Caco-2 (cell line): ENCODE results near the gene GNAI1. TPM values are rescaled to one million over a fixed set of nuclear protein-coding genes. Genes with fewer than 3 reads are reported as not detected.

Experiments used
- BruUV-seq: library from RNA; stranded (reverse); fragments of 400-500 nt; replicated peaks from 2 replicates; lab custom pipeline; 2021; lab: Mats Ljungman, UMichigan
- CTCF ChIA-PET: fragments of 300-600 bp; sonication (Branson Sonifier 250); formaldehyde crosslinking; loops from one replicate; lab custom pipeline; 2022; ENCODE audit warnings: antibody characterized with exemption; lab: Charles Lee
- POLR2A ChIA-PET: fragments of 300-600 bp; sonication (Branson Sonifier 250); formaldehyde crosslinking; loops from one replicate; lab custom pipeline; 2022; ENCODE audit warnings: antibody characterized with exemption; lab: Charles Lee
- DNase-seq, 2 experiments: peaks; one replicate each; pipeline versions ENCODE4 v3.0.0 to v3.0.0-alpha.2; 2020 to 2022
- H3K27me3 ChIP-seq: replicated peaks from 2 replicates; pipeline ENCODE4 v1.6.0; 2011; ENCODE audit warnings: low read length; ENCODE audit not compliant: control insufficient read depth, insufficient read depth
- H3K36me3 ChIP-seq: 2 replicates; pipeline ENCODE4 v1.5.1; 2011; ENCODE audit warnings: low read length; ENCODE audit not compliant: control insufficient read depth, insufficient read depth
- H3K4me1 ChIP-seq: fragments of 250-450 bp; sonication (Bioruptor Pico); 2 replicates; pipeline ENCODE4 v1.5.1; 2020; ENCODE audit warnings: mild to moderate bottlenecking
- H3K4me3 ChIP-seq: 2 replicates; pipeline ENCODE4 v1.5.1; 2011; ENCODE audit warnings: low read depth, mild to moderate bottlenecking, control low read depth, low read length
- H3K9me3 ChIP-seq: fragments of 250-450 bp; sonication (Bioruptor Pico); 2 replicates; pipeline ENCODE4 v1.5.1; 2020; ENCODE audit warnings: mild to moderate bottlenecking, moderate library complexity
- H3K27ac Mint-ChIP-seq: one replicate; pipeline ENCODE4 v1.8.0; 2022; ENCODE audit warnings: mixed read lengths; ENCODE audit not compliant: unreplicated experiment
- H3K27me3 Mint-ChIP-seq: one replicate; pipeline ENCODE4 v1.8.0; 2022; ENCODE audit warnings: mixed read lengths; ENCODE audit not compliant: insufficient read depth, unreplicated experiment
- H3K36me3 Mint-ChIP-seq: one replicate; pipeline ENCODE4 v1.8.0; 2022; ENCODE audit warnings: mild to moderate bottlenecking, mixed read lengths; ENCODE audit not compliant: insufficient read depth, unreplicated experiment
- H3K4me1 Mint-ChIP-seq: one replicate; pipeline ENCODE4 v1.8.0; 2022; ENCODE audit warnings: low read depth, mixed read lengths; ENCODE audit not compliant: unreplicated experiment
- H3K4me3 Mint-ChIP-seq: one replicate; pipeline ENCODE4 v1.8.0; 2022; ENCODE audit warnings: mild to moderate bottlenecking, moderate library complexity, mixed read lengths; ENCODE audit not compliant: unreplicated experiment
- H3K9me3 Mint-ChIP-seq: one replicate; pipeline ENCODE4 v1.8.0; 2022; ENCODE audit warnings: mixed read lengths; ENCODE audit not compliant: unreplicated experiment
- CTCF ChIP-seq, 2 experiments: fragments of 200-600 bp in 1 of 2; IDR thresholded peaks; 1 replicate in 1 of 2; 2 replicates in 1 of 2; pipeline versions ENCODE4 v1.5.1 to v1.8.0; 2011 to 2022; ENCODE audit warnings: antibody characterized with exemption in 1 of 2, control low read depth in 1 of 2, inconsistent platforms in 1 of 2, low read depth in 1 of 2, low read length in 1 of 2, mild to moderate bottlenecking in 1 of 2, moderate library complexity in 1 of 2; ENCODE audit not compliant: insufficient read depth in 1 of 2, severe bottlenecking in 1 of 2, unreplicated experiment in 1 of 2
- intact Hi-C: fragments of 100-400 bp; cut with micrococcal nuclease; formaldehyde crosslinking; loops from one replicate; pipeline ENCODE4 v1.10.0; 2022; ENCODE audit not compliant: unreplicated experiment
- total RNA-seq: library from RNA; stranded (reverse); gene quantifications from 2 replicates; pipeline ENCODE4 v1.2.3, GENCODE V29; 2022

The GNAI1 gene
- total RNA-seq, 1 experiment from 2014 or later = 2.1 TPM

- Histone ChIP-seq H3K4me1 (no peaks in the 10 kb centered on the region), H3K4me3 (no peak overlapping the region), H3K9me3 (no peaks in the 10 kb centered on the region), H3K27me3 (no peaks in the 10 kb centered on the region), H3K36me3 (no peaks in the 10 kb centered on the region)
- Mint-ChIP-seq H3K27ac (no peak overlapping the region), H3K4me1 (no peaks in the 10 kb centered on the region), H3K9me3 (no peaks in the 10 kb centered on the region), H3K4me3 (no peak overlapping the region), H3K27me3 (no peaks in the 10 kb centered on the region), H3K36me3 (no peaks in the 10 kb centered on the region)
- DNase-seq = no peak
- intact Hi-C loops = no loop called here
- BruUV-seq = no TSS peak
- POLR2A ChIA-PET = no interaction called here
- CTCF ChIA-PET = no interaction called here
- no peak for TF ChIP-seq CTCF (IDR thresholded peaks at IDR 0.05; ENCODE audit: insufficient read depth in 1 of 2, low read depth in 1 of 2, low read length in 1 of 2, severe bottlenecking in 1 of 2, unreplicated experiment in 1 of 2)
These were observed 84.1 kb downstream of the GNAI1 start for GRCh38 chr7:80218723-80219122.

GRCh38 chr7:80220022-80220634 lies 85.5 kb downstream of the GNAI1 start:
- H3K4me3 Mint-ChIP-seq = no peak overlapping the region
- Histone ChIP-seq H3K4me3 (no peak overlapping the region), H3K36me3 (no peaks in the 10 kb centered on the region), H3K9me3 (no peaks in the 10 kb centered on the region), H3K4me1 (no peaks in the 10 kb centered on the region), H3K27me3 (no peaks in the 10 kb centered on the region)
- no peaks in the 10 kb centered on the region for H3K4me1 Mint-ChIP-seq
- no peaks in the 10 kb centered on the region for H3K27me3 Mint-ChIP-seq
- BruUV-seq = no TSS peak
- H3K9me3 Mint-ChIP-seq = no peaks in the 10 kb centered on the region
- POLR2A ChIA-PET = no interaction called here
- no peak for TF ChIP-seq CTCF (IDR thresholded peaks at IDR 0.05; ENCODE audit: insufficient read depth in 1 of 2, low read depth in 1 of 2, low read length in 1 of 2, severe bottlenecking in 1 of 2, unreplicated experiment in 1 of 2)
- intact Hi-C loops = no loop called here
- no peaks in the 10 kb centered on the region for H3K36me3 Mint-ChIP-seq
- CTCF ChIA-PET = no interaction called here
- no peak overlapping the region for H3K27ac Mint-ChIP-seq
- no peak for DNase-seq

GRCh38 chr7:80224415-80224814 lies 89.8 kb downstream of the GNAI1 start:
- H3K27me3 ChIP-seq = no peaks in the 10 kb centered on the region
- H3K4me3 ChIP-seq = no peak overlapping the region
- no peaks in the 10 kb centered on the region for H3K9me3 Mint-ChIP-seq
- H3K27ac Mint-ChIP-seq = no peak overlapping the region
- no peaks in the 10 kb centered on the region for H3K36me3 ChIP-seq
- H3K9me3 ChIP-seq = no peaks in the 10 kb centered on the region
- no peaks in the 10 kb centered on the region for H3K4me1 Mint-ChIP-seq
- DNase-seq = no peak
- no peak overlapping the region for H3K4me3 Mint-ChIP-seq
- POLR2A ChIA-PET = no interaction called here
- BruUV-seq = no TSS peak
- peaks cover 3% of the 10 kb centered on the region for H3K27me3 Mint-ChIP-seq
- TF ChIP-seq CTCF (IDR thresholded peaks at IDR 0.05; ENCODE audit: insufficient read depth in 1 of 2, low read depth in 1 of 2, low read length in 1 of 2, severe bottlenecking in 1 of 2, unreplicated experiment in 1 of 2) = no peak
- no peaks in the 10 kb centered on the region for H3K4me1 ChIP-seq
- H3K36me3 Mint-ChIP-seq = no peaks in the 10 kb centered on the region
- CTCF ChIA-PET = no interaction called here
- intact Hi-C loops = no loop called here
